ENCODE results near the gene PHLDA2.

PHLDA2 gene

DNA sequence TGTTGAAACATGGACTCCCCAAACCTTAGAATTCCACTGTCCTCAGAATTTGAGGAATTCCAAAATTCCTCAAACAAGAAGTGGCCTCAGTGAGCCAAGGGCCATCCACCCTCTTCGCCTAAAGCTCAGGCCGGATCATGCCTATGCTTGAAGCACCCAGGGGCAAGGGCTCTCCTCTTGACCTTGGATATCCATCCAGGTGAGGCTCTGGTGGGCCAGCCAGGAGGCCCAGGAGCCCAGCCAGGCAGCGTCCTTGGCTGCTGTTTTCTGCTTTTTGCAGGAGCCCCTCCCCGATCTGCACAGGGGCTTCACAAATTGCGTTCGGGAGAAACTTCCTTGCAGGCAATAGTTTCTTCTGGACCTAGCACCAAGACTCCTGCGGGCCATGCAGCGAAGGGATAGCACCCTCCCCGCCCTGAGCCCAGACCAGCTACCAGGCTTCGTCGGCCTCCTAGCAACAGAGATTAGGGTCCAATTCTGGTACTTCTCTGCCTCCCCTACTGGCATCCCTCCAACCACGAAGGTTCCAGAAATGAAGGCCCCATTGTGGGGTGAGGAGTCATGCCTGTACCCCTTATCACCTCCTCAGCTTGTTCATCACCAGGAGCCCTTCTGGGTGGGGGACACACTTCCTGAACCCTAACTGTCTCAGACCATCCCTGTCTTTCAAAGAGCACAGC, 2.0 kb downstream of the PHLDA2 start:
- 93% methylated on average over 12 of the region's 12 CpGs for WGBS
- no peaks in the 10 kb centered on the region for H3K27me3 ChIP-seq (ENCODE audit: control insufficient read depth in 1 of 2, insufficient read depth in 1 of 2, low read length in 2 of 2)

DNA sequence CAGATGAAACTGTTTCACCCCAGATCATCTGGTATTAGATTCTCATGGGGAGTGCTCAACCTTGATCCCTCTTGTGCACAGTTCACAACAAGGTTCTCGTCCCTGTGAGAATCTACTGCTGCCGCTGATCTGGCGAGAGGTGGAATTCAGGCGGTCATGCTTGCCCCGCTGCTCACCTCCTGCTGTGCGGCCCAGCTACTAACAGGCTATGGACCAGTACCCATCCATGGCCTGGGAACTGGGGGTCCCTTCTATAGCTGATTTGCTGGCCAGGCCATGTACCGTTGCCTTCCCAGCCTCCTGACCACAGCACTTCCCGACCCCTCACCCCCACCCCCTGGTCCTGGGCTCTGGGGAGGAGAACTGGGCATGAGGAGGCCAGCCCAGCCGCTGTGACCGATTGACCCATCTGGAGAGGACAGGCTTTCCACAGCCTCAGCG, 2.6 kb downstream of the PHLDA2 start:
- no peak overlapping the region for H2BK15ac ChIP-seq (ENCODE audit: low read depth, poor library complexity, severe bottlenecking)
- peaks cover 0 to 25% of the 10 kb centered on the region in 2 experiments for H3K36me3 ChIP-seq (ENCODE audit: control insufficient read depth in 1 of 2, insufficient read depth in 2 of 2, low read depth in 1 of 2, low read length in 2 of 2)
- no peaks in the 10 kb centered on the region for H3K27me3 ChIP-seq (ENCODE audit: control insufficient read depth in 1 of 2, insufficient read depth in 1 of 2, low read length in 2 of 2)
- no peak overlapping the region for H4K91ac ChIP-seq (ENCODE audit: low read length)
- H3K23ac ChIP-seq (ENCODE audit: low read length in 2 of 2): no peak overlapping the region
- no peak overlapping the region for H4K8ac ChIP-seq (ENCODE audit: low read length)
- no peak overlapping the region for H3K4ac ChIP-seq (ENCODE audit: low read depth in 1 of 2, low read length in 2 of 2)
- H2BK12ac ChIP-seq (ENCODE audit: low read length in 2 of 2): no peak overlapping the region
- no peak overlapping the region for H2BK5ac ChIP-seq (ENCODE audit: low read depth, low read length, poor library complexity, severe bottlenecking)
- H3K14ac ChIP-seq (ENCODE audit: low read length in 2 of 2): no peak overlapping the region
- H2AK5ac ChIP-seq (ENCODE audit: low read length, severe bottlenecking): no peak overlapping the region
- peaks cover 4% of the 10 kb centered on the region for H3K79me1 ChIP-seq (replicated peaks; ENCODE audit: low read length, poor library complexity, severe bottlenecking)
- no peak overlapping the region for H2AFZ ChIP-seq (ENCODE audit: low read depth, low read length)
- H3K27ac ChIP-seq (ENCODE audit: low read length, poor library complexity, severe bottlenecking): no peak overlapping the region
- H3K9me3 ChIP-seq (ENCODE audit: control insufficient read depth, low read length): no peaks in the 10 kb centered on the region
- H3K4me1 ChIP-seq (ENCODE audit: control insufficient read depth, insufficient read depth, low read depth, low read length): peaks cover 38% of the 10 kb centered on the region
- no peak for DNase-seq
- no peak overlapping the region for H3K18ac ChIP-seq (ENCODE audit: low read depth in 1 of 2, low read length in 2 of 2)
- no peak overlapping the region for H2BK120ac ChIP-seq (ENCODE audit: low read depth, low read length)
- WGBS: 96% methylated on average over 11 of the region's 11 CpGs
- H3K9ac ChIP-seq (ENCODE audit: low read length): no peak overlapping the region
- no peak overlapping the region for H3K4me3 ChIP-seq (ENCODE audit: insufficient read depth in 1 of 2, low read depth in 1 of 2, low read length in 2 of 2)
- H3K4me2 ChIP-seq (ENCODE audit: low read length, poor library complexity, severe bottlenecking): peak overlapping the region; percentile 11

More for the DNA sequence above, 2.0 kb downstream of the PHLDA2 start:
- Histone ChIP-seq H4K8ac (ENCODE audit: low read length) (no peak overlapping the region), H3K18ac (ENCODE audit: low read depth in 1 of 2, low read length in 2 of 2) (no peak overlapping the region), H3K4me2 (ENCODE audit: low read length, poor library complexity, severe bottlenecking) (peak overlapping the region; percentile 92), H3K23ac (ENCODE audit: low read length in 2 of 2) (no peak overlapping the region), H4K91ac (ENCODE audit: low read length) (no peak overlapping the region), H3K79me1 (replicated peaks; ENCODE audit: low read length, poor library complexity, severe bottlenecking) (peaks cover 4% of the 10 kb centered on the region), H3K14ac (ENCODE audit: low read length in 2 of 2) (no peak overlapping the region), H3K9ac (ENCODE audit: low read length) (peak overlapping the region; percentile 88), H3K36me3 (ENCODE audit: control insufficient read depth in 1 of 2, insufficient read depth in 2 of 2, low read depth in 1 of 2, low read length in 2 of 2) (peaks cover 0 to 19% of the 10 kb centered on the region in 2 experiments), H3K4me1 (ENCODE audit: control insufficient read depth, insufficient read depth, low read depth, low read length) (peaks cover 42% of the 10 kb centered on the region), H2AK5ac (ENCODE audit: low read length, severe bottlenecking) (no peak overlapping the region), H3K4me3 (ENCODE audit: insufficient read depth in 1 of 2, low read depth in 1 of 2, low read length in 2 of 2) (peak overlapping the region; percentile 84 to 91), H3K4ac (ENCODE audit: low read depth in 1 of 2, low read length in 2 of 2) (no peak overlapping the region), H2BK15ac (ENCODE audit: low read depth, poor library complexity, severe bottlenecking) (no peak overlapping the region), H2AFZ (ENCODE audit: low read depth, low read length) (no peak overlapping the region), H2BK12ac (ENCODE audit: low read length in 2 of 2) (no peak overlapping the region), H3K9me3 (ENCODE audit: control insufficient read depth, low read length) (no peaks in the 10 kb centered on the region), H2BK5ac (ENCODE audit: low read depth, low read length, poor library complexity, severe bottlenecking) (no peak overlapping the region), H3K27ac (ENCODE audit: low read length, poor library complexity, severe bottlenecking) (no peak overlapping the region), H2BK120ac (ENCODE audit: low read depth, low read length) (no peak overlapping the region)
- DNase-seq: no peak

DNA sequence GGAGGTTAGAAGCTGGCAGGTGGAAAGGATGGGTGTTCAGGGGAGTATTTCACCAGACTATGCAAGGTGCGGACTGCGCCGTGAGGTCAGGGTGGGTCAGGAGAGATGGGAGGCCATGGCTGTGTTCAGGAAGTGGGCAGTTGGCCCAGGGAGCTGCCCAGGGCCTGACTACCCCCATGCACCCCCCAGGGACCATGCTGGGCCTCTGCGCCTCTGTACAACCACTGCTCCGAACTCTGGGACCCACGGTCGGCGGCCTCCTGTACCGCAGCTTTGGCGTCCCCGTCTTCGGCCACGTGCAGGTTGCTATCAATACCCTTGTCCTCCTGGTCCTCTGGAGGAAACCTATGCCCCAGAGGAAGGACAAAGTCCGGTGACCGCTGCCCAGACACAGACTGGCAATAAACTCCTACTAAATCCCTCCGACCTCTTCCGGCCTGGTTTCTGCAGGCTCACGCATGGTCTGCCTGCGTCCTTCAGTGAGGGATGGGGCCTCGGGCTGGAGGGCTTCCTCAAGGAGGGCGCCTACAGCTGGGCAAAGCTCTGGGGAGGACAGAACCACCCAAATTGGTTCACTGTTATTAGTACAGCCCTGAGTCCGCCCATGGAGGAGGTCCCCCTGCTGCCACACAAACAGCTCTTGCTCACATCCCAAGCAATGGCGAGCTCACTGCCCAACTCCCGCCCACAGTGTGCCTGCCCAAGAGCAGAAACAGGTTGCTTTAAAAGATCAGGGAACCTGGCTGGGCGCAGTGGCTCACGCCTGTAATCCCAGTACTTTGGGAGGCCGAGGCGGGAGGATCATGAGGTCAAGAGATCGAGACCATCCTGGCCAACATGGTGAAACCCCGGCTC, 4.2 kb downstream of the PHLDA2 start:
- Histone ChIP-seq H3K18ac (ENCODE audit: low read depth in 1 of 2, low read length in 2 of 2) (no peak overlapping the region), H4K91ac (ENCODE audit: low read length) (no peak overlapping the region), H2BK12ac (ENCODE audit: low read length in 2 of 2) (no peak overlapping the region), H3K27ac (ENCODE audit: low read length, poor library complexity, severe bottlenecking) (no peak overlapping the region), H3K23ac (ENCODE audit: low read length in 2 of 2) (no peak overlapping the region), H2BK120ac (ENCODE audit: low read depth, low read length) (no peak overlapping the region), H4K8ac (ENCODE audit: low read length) (peak overlapping the region; percentile 61), H3K4me2 (ENCODE audit: low read length, poor library complexity, severe bottlenecking) (no peak overlapping the region), H3K27me3 (ENCODE audit: control insufficient read depth in 1 of 2, insufficient read depth in 1 of 2, low read length in 2 of 2) (no peaks in the 10 kb centered on the region), H2AK5ac (ENCODE audit: low read length, severe bottlenecking) (no peak overlapping the region), H3K36me3 (ENCODE audit: control insufficient read depth in 1 of 2, insufficient read depth in 2 of 2, low read depth in 1 of 2, low read length in 2 of 2) (peaks cover 0 to 25% of the 10 kb centered on the region in 2 experiments), H3K9ac (ENCODE audit: low read length) (no peak overlapping the region), H2AFZ (ENCODE audit: low read depth, low read length) (no peak overlapping the region), H2BK5ac (ENCODE audit: low read depth, low read length, poor library complexity, severe bottlenecking) (no peak overlapping the region), H2BK15ac (ENCODE audit: low read depth, poor library complexity, severe bottlenecking) (no peak overlapping the region), H3K9me3 (ENCODE audit: control insufficient read depth, low read length) (no peaks in the 10 kb centered on the region), H3K4ac (ENCODE audit: low read depth in 1 of 2, low read length in 2 of 2) (no peak overlapping the region), H3K4me1 (ENCODE audit: control insufficient read depth, insufficient read depth, low read depth, low read length) (peaks cover 36% of the 10 kb centered on the region), H3K4me3 (ENCODE audit: insufficient read depth in 1 of 2, low read depth in 1 of 2, low read length in 2 of 2) (no peak overlapping the region), H3K14ac (ENCODE audit: low read length in 2 of 2) (no peak overlapping the region), H3K79me1 (replicated peaks; ENCODE audit: low read length, poor library complexity, severe bottlenecking) (peaks cover 4% of the 10 kb centered on the region)
- DNase-seq: no peak
- WGBS: 97% methylated on average over 30 of the region's 30 CpGs

DNA sequence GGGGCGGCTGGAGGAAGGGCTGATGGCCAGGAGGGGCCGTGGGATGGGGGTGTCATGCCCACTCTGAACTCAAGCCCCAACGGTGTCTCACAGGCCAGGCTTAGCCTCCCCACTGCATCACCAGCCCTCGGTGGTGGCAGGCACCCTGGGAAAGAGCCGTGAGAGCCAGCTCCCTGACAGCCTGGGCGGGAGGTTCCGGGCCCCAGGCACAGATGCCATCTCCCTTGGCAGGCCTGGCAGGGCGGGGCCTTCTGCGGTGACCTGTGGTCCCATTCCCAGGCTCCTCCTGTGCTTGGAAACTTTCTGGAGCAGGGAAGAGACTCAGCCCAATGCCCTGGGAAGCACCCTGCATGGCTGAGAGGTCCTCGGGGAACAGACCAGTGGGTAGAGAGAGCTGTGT, 4.8 kb downstream of the PHLDA2 start:
- Histone ChIP-seq H3K9me3 (ENCODE audit: control insufficient read depth, low read length) (no peaks in the 10 kb centered on the region), H2BK120ac (ENCODE audit: low read depth, low read length) (no peak overlapping the region), H3K4me3 (ENCODE audit: insufficient read depth in 1 of 2, low read depth in 1 of 2, low read length in 2 of 2) (no peak overlapping the region), H4K91ac (ENCODE audit: low read length) (no peak overlapping the region), H4K8ac (ENCODE audit: low read length) (no peak overlapping the region), H3K18ac (ENCODE audit: low read depth in 1 of 2, low read length in 2 of 2) (no peak overlapping the region), H3K79me1 (replicated peaks; ENCODE audit: low read length, poor library complexity, severe bottlenecking) (peaks cover 4% of the 10 kb centered on the region), H3K27ac (ENCODE audit: low read length, poor library complexity, severe bottlenecking) (no peak overlapping the region), H3K4me1 (ENCODE audit: control insufficient read depth, insufficient read depth, low read depth, low read length) (peaks cover 31% of the 10 kb centered on the region), H3K9ac (ENCODE audit: low read length) (no peak overlapping the region), H2BK15ac (ENCODE audit: low read depth, poor library complexity, severe bottlenecking) (no peak overlapping the region), H3K4ac (ENCODE audit: low read depth in 1 of 2, low read length in 2 of 2) (no peak overlapping the region), H3K27me3 (ENCODE audit: control insufficient read depth in 1 of 2, insufficient read depth in 1 of 2, low read length in 2 of 2) (no peaks in the 10 kb centered on the region), H3K36me3 (ENCODE audit: control insufficient read depth in 1 of 2, insufficient read depth in 2 of 2, low read depth in 1 of 2, low read length in 2 of 2) (peaks cover 0 to 25% of the 10 kb centered on the region in 2 experiments), H2BK5ac (ENCODE audit: low read depth, low read length, poor library complexity, severe bottlenecking) (no peak overlapping the region), H3K14ac (ENCODE audit: low read length in 2 of 2) (no peak overlapping the region), H2BK12ac (ENCODE audit: low read length in 2 of 2) (no peak overlapping the region), H2AK5ac (ENCODE audit: low read length, severe bottlenecking) (no peak overlapping the region), H2AFZ (ENCODE audit: low read depth, low read length) (no peak overlapping the region), H3K4me2 (ENCODE audit: low read length, poor library complexity, severe bottlenecking) (no peak overlapping the region), H3K23ac (ENCODE audit: low read length in 2 of 2) (no peak overlapping the region)
- no peak for DNase-seq
- WGBS: 92% methylated on average over 10 of the region's 10 CpGs
